B cell (primary cell): ENCODE measurements around the gene LGALS9C.
"Not testable (repeated sequence)": the region's sequence is repeated elsewhere in the genome, so short reads cannot be mapped to it uniquely, and the experiment has no call there.

Experiments
- CTCF ChIP-seq: fragments of 200-600 bp; IDR thresholded peaks from one replicate; pipeline ENCODE4 v1.8.0; 2022; ENCODE audit warnings: antibody characterized with exemption, mild to moderate bottlenecking
- EZH2 ChIP-seq: IDR thresholded peaks from 2 replicates; pipeline ENCODE4 v1.6.1; 2012; ENCODE audit warnings: borderline replicate concordance, low read depth, mild to moderate bottlenecking, moderate library complexity, low read length; ENCODE audit not compliant: insufficient read depth, poor library complexity, severe bottlenecking

GRCh38 chr17:18500816-18501215 is 24.2 kb downstream of the LGALS9C start:
- TF ChIP-seq EZH2, CTCF: not testable (repeated sequence)
